NCI-H1092 (cell line): Measurements from ENCODE around the gene P4HA2.

ENCODE experiments used
- DNase-seq: peaks from one replicate; lab custom pipeline; 2025; lab: John Stamatoyannopoulos, UW

The P4HA2 gene

GRCh38 chr5:132264546-132265335 is 37.1 kb upstream of the P4HA2 start:
- no peak for DNase-seq

DNA sequence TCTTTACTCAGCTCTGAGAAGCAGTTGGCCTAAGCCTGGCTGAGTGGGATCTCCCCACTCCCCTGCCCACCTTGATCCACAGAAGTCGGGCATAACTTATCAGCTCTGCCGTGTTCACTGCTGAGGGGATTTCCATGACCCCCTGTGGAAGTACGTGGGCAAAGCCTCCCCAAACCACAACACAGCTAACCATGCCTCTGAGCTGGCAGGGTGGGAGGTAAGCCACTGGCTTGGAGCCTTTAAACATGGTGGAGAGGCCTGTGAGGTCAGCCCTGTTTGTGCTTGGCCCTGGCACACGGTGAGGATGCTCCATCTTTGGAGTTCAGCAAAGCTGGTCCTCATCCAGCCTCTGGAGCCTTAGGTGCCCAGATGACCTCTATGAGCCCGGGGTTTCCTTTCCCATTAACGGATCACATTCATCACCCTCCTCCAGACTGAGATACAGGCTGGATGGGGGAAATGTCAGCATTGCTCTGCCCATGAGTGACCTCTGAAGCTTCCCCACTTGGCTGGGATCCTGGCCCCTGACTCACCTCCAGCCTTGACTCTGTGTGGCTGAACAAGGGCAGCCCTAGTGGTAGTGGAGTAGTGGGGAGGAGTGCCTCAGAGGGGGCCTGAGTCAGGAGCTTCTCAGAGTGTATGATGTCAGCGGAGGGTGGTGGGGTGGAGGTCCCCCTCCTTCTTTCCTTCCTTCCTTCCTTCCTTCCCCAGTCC is 36.1 kb upstream of the P4HA2 start:
- no peak for DNase-seq

DNA sequence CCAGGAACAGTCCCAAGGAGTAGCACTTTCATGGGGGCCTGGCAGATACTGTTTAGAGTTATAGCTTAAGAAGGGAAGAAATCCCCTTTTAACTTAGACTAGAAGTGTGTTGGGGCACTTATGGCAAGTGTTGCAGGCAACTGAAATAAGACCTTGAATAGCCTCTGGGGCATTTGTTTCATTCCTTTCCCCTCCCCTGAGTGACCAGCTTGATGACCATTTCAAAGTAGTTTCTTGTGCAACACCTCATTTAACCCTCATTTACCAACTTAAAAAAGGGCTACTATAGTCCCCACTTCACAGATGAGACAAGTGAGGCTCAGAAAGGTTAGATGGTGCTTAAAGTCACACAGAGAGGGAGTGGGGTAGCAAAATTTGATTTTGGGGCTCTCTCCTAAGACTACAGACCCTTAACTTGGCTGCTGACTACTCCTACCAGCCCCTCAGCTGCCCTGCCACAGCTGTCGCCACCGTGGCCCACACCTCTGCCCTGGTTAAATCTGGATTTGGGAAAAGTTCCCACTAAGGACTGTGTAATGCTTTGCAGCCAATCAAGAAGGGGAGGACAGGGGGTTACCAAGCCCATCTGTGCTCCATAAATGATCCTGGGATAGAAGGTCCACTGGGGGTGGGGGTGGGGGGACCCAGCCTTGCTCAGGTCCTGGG is 35.4 kb upstream of the P4HA2 start:
- DNase-seq = no peak

DNA sequence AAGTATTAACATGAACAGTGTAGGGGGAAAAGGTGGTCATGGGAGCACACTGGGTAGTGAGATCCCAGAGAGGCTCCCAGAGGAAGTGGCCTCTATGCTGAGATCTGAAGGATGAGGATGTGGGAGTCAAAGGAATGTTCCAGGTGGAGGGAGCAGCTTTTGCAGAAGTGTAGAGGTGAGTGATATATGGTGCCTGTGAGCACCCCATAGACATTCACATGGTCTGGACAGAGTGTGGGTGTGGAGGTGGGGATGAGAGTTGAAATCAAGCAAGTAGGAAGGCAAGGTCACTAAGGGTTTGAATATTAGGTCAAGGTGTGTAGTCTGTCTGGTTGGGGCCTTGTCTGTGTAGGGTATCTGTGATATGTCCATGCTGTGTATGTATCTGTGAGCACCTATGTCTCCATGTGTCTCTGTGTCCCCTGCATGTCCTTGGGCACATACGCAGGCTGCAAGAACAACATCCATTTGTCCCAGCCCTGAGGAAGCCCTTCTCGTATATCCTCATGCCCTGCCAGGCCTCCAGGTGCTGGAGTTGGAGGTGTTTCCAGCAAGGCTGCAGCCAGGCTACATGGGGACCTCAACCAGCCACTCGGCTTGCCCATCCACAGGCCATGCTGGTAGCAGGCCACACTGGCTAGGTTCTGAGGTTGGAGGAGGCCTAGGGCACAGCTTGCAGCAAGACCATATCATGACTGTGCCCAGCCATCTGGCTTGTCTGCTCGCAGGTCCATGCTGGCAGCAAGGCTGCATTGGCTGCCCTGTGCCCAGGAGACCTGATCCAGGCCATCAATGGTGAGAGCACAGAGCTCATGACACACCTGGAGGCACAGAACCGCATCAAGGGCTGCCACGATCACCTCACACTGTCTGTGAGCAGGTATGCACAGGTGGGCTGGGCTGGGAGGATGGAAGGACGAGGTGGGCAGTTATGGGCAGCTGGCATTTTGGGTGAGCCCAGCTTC is 34.5 kb upstream of the P4HA2 start:
- no peak for DNase-seq

DNA sequence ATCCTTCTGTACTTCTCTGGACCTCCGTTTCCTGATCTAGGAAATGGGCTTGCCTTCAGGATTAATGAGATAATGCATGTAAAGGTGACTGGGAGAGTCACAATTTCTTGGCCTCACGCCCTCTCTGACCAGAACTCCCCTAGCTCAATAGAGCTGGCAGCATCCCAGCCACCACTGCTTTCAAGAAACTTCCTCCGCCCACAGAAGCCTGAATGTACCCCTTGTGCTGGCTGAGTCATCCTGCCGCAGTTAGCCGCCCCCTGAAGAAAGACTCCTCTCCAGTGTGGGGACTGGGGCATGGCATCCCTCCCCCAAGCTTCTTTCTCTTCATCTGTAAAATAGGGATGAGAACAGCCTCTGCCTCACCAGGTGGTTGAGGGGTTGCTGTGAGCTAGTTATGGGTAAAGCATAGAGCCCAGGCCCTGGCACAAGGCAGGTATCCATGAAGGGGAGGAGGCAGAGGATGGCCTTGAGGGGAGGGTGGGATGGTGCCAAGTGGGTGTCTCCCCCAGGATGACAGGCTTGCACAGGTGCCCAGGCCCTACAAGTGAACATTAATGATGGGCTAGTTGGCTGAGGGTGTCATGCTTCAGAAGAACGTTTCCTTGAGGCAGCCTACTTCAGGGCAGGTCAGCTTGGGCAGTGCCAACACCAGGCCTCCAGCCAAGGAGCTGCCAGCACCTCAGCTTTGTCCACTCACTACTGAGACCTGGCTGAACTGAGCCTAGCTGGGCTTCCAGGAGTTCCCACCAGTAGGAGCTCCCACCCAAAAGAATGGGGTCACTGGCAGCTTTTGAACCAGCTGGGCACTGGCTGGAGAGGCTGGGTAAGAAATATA is 33.3 kb upstream of the P4HA2 start:
- DNase-seq = no peak

DNA sequence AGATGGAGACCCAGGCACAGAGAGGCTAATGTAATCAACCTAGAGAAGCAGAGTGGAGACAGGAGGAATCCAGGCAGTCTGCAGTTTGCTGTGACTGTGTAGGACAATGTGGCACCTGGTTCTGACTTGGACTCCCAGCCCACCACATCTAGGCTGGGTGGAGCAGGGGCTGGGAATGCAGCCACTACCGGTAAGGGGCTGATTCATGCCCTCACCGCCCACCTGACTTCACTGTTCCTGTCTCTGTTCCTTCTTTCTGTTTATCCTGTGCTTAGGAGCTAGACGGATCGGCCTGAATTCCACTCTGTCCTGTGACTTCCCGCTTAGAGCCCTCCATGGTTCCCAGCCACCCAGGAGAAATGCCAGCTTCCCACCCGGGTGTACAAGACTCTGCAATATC is 32.4 kb upstream of the P4HA2 start:
- no peak for DNase-seq

GRCh38 chr5:132259069-132259851 is 31.6 kb upstream of the P4HA2 start:
- DNase-seq = no peak

DNA sequence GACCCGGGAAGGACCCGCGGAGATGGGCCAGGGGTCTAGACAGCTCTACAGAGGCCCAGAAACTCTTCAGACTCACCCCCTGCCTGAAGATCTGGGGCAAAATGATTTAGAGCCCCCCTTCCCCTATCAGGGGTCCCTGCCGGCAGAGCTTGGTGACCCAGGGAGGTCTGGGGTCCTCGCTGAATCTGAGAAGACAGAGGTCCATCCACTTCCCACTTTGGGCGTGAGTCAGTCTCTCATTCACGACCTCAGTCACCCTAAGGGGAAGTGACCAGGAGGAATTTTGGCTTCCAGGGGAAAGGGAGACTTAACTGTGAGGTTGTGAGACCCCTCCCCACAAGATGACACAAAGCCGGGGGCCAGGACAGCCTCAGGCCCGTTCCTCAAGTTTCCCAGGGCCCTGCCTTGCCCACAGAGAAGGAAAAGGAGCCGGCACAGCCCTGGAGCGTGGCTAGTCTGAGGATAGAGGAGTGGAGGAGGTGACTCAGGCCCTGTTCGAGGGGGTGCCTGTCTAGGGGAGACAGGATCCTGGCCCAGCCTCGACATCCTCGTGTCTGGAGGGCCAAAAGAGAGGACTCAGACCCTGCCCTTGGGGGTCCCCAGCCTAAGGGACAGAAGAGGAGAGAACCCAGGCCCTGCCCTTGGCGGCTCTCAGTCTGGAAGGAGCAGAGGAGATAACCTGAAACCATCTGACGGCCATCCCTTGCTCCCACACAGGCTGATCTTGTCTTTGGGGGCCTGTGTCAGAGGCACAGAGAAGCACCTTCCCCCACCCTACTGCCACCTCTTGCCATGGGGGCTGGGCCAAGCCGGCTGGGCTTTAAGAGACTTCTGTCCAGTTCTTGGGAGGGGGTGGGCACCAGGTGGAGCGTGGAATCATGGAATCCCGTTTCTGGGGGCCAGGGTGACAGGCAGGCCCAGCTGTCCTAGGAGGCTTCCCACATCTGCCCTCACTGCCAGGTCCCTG is 30.7 kb upstream of the P4HA2 start:
- no peak for DNase-seq

GRCh38 chr5:132257131-132258101 is 29.8 kb upstream of the P4HA2 start, which contains the start of gene PDLIM4:
Gene PDLIM4, plus strand, starts transcription at chr5:132257696. Its CDS starts 39 bp downstream, at chr5:132257735.
- DNase-seq = no peak

GRCh38 chr5:132256783-132257130 is 29.1 kb upstream of the P4HA2 start:
- no peak for DNase-seq

DNA sequence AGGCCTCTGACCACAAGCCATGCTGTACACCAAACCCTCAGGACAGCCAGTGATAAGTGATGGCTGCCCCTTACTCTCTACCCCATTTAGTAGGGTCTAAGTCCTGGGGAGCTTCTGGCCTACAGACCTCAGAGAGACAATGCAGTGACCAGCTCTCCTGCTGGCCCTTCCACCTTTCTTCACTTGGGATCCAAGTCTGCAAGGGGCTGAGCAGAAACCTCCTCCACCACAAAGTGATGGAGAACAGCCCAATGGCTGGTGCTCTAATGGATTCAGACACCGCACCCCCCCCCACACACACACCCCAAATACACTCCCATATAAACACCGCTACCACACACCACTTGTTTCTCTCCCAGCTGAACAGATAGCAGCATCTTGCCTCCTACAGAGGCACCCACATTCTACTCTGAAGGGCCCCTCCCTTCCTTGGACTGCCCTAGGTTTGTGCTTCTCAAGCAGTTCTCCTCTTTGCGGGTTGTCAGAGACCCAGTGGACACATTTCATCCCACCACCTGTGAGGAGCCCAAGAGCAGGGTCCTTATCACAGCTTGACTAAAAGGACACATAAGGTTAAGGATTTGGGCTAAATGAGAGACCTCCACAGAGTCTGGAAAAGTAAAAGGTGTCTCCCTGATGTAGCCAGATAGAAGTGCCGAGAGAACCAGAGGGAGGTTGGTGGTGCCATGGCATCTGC is 28.6 kb upstream of the P4HA2 start:
- no peak for DNase-seq

DNA sequence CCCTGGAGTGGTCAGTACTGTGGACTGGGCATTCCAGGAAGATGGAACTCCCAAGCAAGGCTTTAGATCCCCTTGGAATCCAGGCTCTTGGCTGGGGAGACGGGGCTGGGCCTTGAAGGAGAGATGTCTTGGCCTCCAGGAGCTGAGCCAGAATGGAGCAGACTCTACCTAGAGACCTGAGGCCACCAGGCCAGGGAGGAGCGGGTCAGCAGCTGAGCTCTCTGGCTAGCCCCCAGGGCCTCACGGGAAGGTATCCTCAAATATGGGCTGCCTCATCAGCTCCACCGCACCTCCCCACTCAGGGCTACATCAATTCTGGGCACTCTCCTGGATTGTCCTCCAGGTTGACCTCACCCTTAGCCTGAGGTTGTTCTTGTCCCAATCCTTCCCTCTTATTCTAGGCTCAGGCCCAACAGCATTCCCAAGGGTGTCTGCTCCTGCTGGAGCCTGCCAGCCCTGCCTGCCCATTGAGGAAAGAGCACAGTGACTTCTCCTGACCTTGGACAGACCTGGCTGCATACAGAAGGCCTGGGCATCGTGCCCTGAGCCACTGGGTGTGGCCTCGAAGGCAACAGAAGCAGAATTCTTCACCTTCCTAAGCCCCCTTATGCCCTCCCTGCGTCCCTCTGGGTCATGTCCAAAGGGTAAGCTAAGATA is 26.8 kb upstream of the P4HA2 start:
- no peak for DNase-seq

DNA sequence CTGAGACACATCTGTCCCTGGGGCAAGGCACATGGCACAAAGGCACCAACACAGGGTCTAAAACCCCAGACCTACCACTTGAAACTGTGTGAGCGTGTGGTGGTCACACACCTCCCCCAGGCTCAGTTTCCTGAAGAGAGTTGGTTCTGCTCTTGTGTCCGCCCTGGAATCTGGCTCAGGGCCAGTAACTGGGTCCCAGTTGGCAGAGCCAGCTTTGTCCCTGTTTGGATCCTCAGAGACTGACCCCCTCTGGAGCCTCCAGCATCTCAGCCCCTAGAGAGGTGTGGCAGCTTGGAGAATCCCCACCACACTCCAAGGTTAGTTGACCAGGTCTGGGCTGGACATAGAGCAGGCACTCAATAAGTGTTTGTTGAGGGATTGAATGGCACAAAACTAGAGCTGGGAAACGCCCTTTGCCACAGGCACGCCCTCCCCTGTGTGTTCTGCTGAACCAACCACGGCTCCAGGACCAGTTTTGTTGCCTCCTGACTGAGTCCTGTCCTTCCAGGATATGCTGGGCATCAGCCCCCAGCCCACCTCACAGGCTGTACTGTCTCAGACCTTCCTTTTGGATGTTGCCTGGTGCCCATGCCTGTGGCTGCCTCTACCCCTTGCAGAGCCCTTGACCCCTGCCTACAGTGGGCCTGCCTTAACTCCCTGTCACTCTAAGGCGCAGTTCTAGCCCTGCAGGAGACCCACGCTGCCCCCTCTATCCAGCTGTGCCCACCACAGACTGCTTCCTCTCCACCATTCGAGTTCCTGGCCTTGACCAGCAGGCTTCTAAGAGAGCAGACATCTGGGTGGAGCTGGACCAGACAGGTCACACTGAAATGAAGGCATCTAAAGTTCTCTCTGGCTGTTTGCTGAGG is 26.0 kb upstream of the P4HA2 start:
- no peak for DNase-seq

GRCh38 chr5:132253008-132253441 is 25.4 kb upstream of the P4HA2 start:
- no peak for DNase-seq

- no peak for DNase-seq
These were observed 23.6 kb upstream of the P4HA2 start for GRCh38 chr5:132251220-132251725.
